ENCODE results near the gene ZKSCAN7.

DNA sequence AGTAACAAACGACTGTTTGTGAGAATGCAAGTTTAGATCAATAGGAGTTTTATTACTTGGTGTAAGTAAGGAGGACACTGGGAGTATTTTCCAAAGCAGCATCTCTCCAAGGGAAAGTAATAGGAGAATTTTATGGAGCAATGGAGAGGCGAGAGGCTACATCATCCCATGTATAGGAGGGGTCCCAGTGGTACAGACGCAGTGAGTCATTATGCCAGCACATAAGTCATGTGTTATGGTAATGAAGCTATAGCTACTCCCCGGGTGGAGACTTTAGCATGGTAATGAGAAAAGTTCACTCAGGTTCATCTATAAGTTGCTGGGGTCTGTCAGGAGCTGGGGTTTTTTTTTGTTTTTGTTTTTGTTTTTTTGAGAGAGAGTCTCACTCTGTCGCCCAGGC lies 48.0 kb upstream of the ZKSCAN7 start:
- TF ChIP-seq, protein P1, sequence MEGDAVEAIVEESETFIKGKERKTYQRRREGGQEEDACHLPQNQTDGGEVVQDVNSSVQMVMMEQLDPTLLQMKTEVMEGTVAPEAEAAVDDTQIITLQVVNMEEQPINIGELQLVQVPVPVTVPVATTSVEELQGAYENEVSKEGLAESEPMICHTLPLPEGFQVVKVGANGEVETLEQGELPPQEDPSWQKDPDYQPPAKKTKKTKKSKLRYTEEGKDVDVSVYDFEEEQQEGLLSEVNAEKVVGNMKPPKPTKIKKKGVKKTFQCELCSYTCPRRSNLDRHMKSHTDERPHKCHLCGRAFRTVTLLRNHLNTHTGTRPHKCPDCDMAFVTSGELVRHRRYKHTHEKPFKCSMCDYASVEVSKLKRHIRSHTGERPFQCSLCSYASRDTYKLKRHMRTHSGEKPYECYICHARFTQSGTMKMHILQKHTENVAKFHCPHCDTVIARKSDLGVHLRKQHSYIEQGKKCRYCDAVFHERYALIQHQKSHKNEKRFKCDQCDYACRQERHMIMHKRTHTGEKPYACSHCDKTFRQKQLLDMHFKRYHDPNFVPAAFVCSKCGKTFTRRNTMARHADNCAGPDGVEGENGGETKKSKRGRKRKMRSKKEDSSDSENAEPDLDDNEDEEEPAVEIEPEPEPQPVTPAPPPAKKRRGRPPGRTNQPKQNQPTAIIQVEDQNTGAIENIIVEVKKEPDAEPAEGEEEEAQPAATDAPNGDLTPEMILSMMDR (conservative IDR thresholded peaks at IDR 0.05 in 1 of 2, IDR thresholded peaks at IDR 0.05 in 1 of 2; ENCODE audit: extremely low read depth in 1 of 2, insufficient read depth in 1 of 2, low read depth in 1 of 2, low read length in 2 of 2): no peak
- no peak for TF ChIP-seq EZH2 (IDR thresholded peaks at IDR 0.05; ENCODE audit: borderline replicate concordance, low read length)

Measured in mammary epithelial cell (primary cell).